ENCODE results near the gene BICD2. TPM values are rescaled to one million over a fixed set of nuclear protein-coding genes. Genes with fewer than 3 reads are reported as not detected.
A peak's percentile ranks its signal among the peaks of the same experiment; 100 is the strongest.

The BICD2 gene
- total and polyA plus RNA-seq, 9 of the 15 experiments (the other 6 are each of a cell fraction or from before 2014, with no cell fraction given), result 3.6 to 23.4 (median 11.8) TPM

GRCh38 chr9:92685022-92685421 lies 79.6 kb downstream of the BICD2 start (continued):
- peak; percentile 39 for TF ChIP-seq MEIS2 (IDR thresholded peaks at IDR 0.05; ENCODE audit: partially characterized antibody)
- peak; percentile 54 for TF ChIP-seq EGR1 (conservative IDR thresholded peaks at IDR 0.05)

- BruUV-seq (replicated peaks), result no TSS peak
- no peaks in the 10 kb centered on the region for H3K27me3 ChIP-seq (ENCODE audit: control insufficient read depth in 2 of 2, insufficient read depth in 2 of 2, low read length in 2 of 2)
- CTCF ChIA-PET (ENCODE audit: low intra/inter-chr PET ratio), result no interaction called here
- TF ChIP-seq ZNF24 (IDR thresholded peaks at IDR 0.05), result no peak
- no peak for TF ChIP-seq IRF9 (tag; IDR thresholded peaks at IDR 0.05)
- TF ChIP-seq HDAC1 (IDR thresholded peaks at IDR 0.05), result no peak
- TF ChIP-seq AFF4 (CRISPR knock-in tag; IDR thresholded peaks at IDR 0.05), result no peak
- no peak for TF ChIP-seq MXI1 (IDR thresholded peaks at IDR 0.05; ENCODE audit: low read depth, low read length)
- no peak for TF ChIP-seq NR0B1 (IDR thresholded peaks at IDR 0.05; ENCODE audit: partially characterized antibody)
- TF ChIP-seq ZC3H11A (IDR thresholded peaks at IDR 0.05; ENCODE audit: low read depth, low read length), result no peak
- TF ChIP-seq MLLT1 (IDR thresholded peaks at IDR 0.05), result no peak
- no peak for TF ChIP-seq MEF2A (IDR thresholded peaks at IDR 0.05; ENCODE audit: control insufficient read depth, low read depth, low read length)
- TF ChIP-seq CBFB (CRISPR knock-in tag; IDR thresholded peaks at IDR 0.05), result no peak
- TF ChIP-seq FOSL1 (tag; conservative IDR thresholded peaks at IDR 0.05), result no peak
- no peak for TF ChIP-seq MAFK (IDR thresholded peaks at IDR 0.05; ENCODE audit: low read length)
- no peak for TF ChIP-seq ZNF561 (CRISPR knock-in tag; conservative IDR thresholded peaks at IDR 0.05)
Measured at GRCh38 chr9:92682269-92682668, 82.4 kb downstream of the BICD2 start.

More at GRCh38 chr9:92682269-92682668, 82.4 kb downstream of the BICD2 start:
- Histone ChIP-seq H2AFZ (ENCODE audit: low read depth, low read length) (no peak overlapping the region), H3K79me2 (ENCODE audit: control insufficient read depth, insufficient read depth, low read length) (no peaks in the 10 kb centered on the region), H3K9me1 (ENCODE audit: control insufficient read depth, insufficient read depth, low read length) (no peaks in the 10 kb centered on the region), H3K9ac (ENCODE audit: insufficient read depth in 1 of 2, low read depth in 2 of 2, low read length in 2 of 2) (no peak overlapping the region), H3K4me3 (no peak overlapping the region), H3K36me3 (ENCODE audit: control insufficient read depth, insufficient read depth, low read length) (no peaks in the 10 kb centered on the region), H3K4me2 (ENCODE audit: insufficient read depth, low read length) (no peak overlapping the region), H3K27ac (ENCODE audit: extremely low read depth, low read depth, low read length) (no peak overlapping the region), H3K9me3 (replicated peaks; ENCODE audit: control insufficient read depth, insufficient read depth, low read depth, low read length) (no peaks in the 10 kb centered on the region), H3K4me1 (replicated peaks in 1 of 2; ENCODE audit: control insufficient read depth in 2 of 2, insufficient read depth in 2 of 2, low read length in 2 of 2) (peaks cover 0 to 4% of the 10 kb centered on the region in 2 experiments; a peak in 2 of 5 replicates), H4K20me1 (replicated peaks; ENCODE audit: control insufficient read depth, insufficient read depth, low read length) (no peaks in the 10 kb centered on the region)
- in situ Hi-C loops (cut with MboI), result no loop called here
- POLR2A ChIA-PET, result no interaction called here
- WGBS (ENCODE audit: insufficient coverage, low coverage, missing lambda C conversion rate), result 64% methylated on average over 6 of the region's 8 CpGs
- no peak for DNase-seq (ENCODE audit: extremely low read depth in 1 of 4, low spot score in 3 of 4)
- FAIRE-seq, result no peak
- no peak for ATAC-seq
- intact Hi-C loops (cut with micrococcal nuclease), result no loop called here
